ENCODE results near the gene TBC1D12.

Gene TBC1D12

GRCh38 chr10:94403380-94404213 is 1.3 kb downstream of the TBC1D12 start:
- Histone ChIP-seq H3K36me3 (ENCODE audit: insufficient read depth, low read length) (no peaks in the 10 kb centered on the region), H3K4me1 (ENCODE audit: insufficient read depth, low read length) (no peaks in the 10 kb centered on the region), H3K27ac (ENCODE audit: low read length) (no peak overlapping the region), H3K79me2 (ENCODE audit: insufficient read depth, low read length) (no peaks in the 10 kb centered on the region), H2AFZ (ENCODE audit: low read depth, low read length) (no peak overlapping the region), H4K20me1 (ENCODE audit: insufficient read depth, low read length) (no peaks in the 10 kb centered on the region), H3K9me3 (ENCODE audit: insufficient read depth, low read length, severe bottlenecking) (peaks cover 3% of the 10 kb centered on the region), H3K9ac (ENCODE audit: low read depth, low read length) (no peak overlapping the region), H3K4me3 (ENCODE audit: low read depth in 1 of 2, low read length in 2 of 2) (no peak overlapping the region), H3K4me2 (ENCODE audit: insufficient read depth, low read length) (no peak overlapping the region), H3K27me3 (ENCODE audit: insufficient read depth, low read length, poor library complexity) (peaks cover 3% of the 10 kb centered on the region)
- DNase-seq: no peak
- no peak for TF ChIP-seq EZH2 (IDR thresholded peaks at IDR 0.05; ENCODE audit: borderline replicate concordance, low read depth, low read length, severe bottlenecking)
- no peak for TF ChIP-seq CTCF (IDR thresholded peaks at IDR 0.05; ENCODE audit: borderline replicate concordance, extremely low read depth, low read length, poor library complexity, severe bottlenecking)
- no peak for ATAC-seq (ENCODE audit: insufficient read depth, low read depth)

GRCh38 chr10:94405406-94405805 is 3.1 kb downstream of the TBC1D12 start:
- Histone ChIP-seq H3K9ac (ENCODE audit: low read depth, low read length) (no peak overlapping the region), H3K4me2 (ENCODE audit: insufficient read depth, low read length) (no peak overlapping the region)
- no peak for TF ChIP-seq EZH2 (IDR thresholded peaks at IDR 0.05; ENCODE audit: borderline replicate concordance, low read depth, low read length, severe bottlenecking)
- no peak for TF ChIP-seq CTCF (IDR thresholded peaks at IDR 0.05; ENCODE audit: borderline replicate concordance, extremely low read depth, low read length, poor library complexity, severe bottlenecking)

GRCh38 chr10:94407668-94408067 is 5.3 kb downstream of the TBC1D12 start:
- TF ChIP-seq EZH2 (IDR thresholded peaks at IDR 0.05; ENCODE audit: borderline replicate concordance, low read depth, low read length, severe bottlenecking): no peak
- H3K4me2 ChIP-seq (ENCODE audit: insufficient read depth, low read length): no peak overlapping the region
- no peaks in the 10 kb centered on the region for H3K79me2 ChIP-seq (ENCODE audit: insufficient read depth, low read length)
- H2AFZ ChIP-seq (ENCODE audit: low read depth, low read length): no peak overlapping the region
- H3K36me3 ChIP-seq (ENCODE audit: insufficient read depth, low read length): no peaks in the 10 kb centered on the region
- no peak for ATAC-seq (ENCODE audit: insufficient read depth, low read depth)
- H3K4me3 ChIP-seq (ENCODE audit: low read depth in 1 of 2, low read length in 2 of 2): no peak overlapping the region
- H3K27me3 ChIP-seq (ENCODE audit: insufficient read depth, low read length, poor library complexity): peaks cover 12% of the 10 kb centered on the region
- no peaks in the 10 kb centered on the region for H3K4me1 ChIP-seq (ENCODE audit: insufficient read depth, low read length)
- H3K9me3 ChIP-seq (ENCODE audit: insufficient read depth, low read length, severe bottlenecking): peaks cover 1% of the 10 kb centered on the region
- no peak overlapping the region for H3K27ac ChIP-seq (ENCODE audit: low read length)
- H4K20me1 ChIP-seq (ENCODE audit: insufficient read depth, low read length): no peaks in the 10 kb centered on the region
- no peak for DNase-seq
- H3K9ac ChIP-seq (ENCODE audit: low read depth, low read length): no peak overlapping the region

More at GRCh38 chr10:94405406-94405805, 3.1 kb downstream of the TBC1D12 start:
- Histone ChIP-seq H3K9me3 (ENCODE audit: insufficient read depth, low read length, severe bottlenecking) (peaks cover 3% of the 10 kb centered on the region), H3K79me2 (ENCODE audit: insufficient read depth, low read length) (no peaks in the 10 kb centered on the region), H3K4me3 (ENCODE audit: low read depth in 1 of 2, low read length in 2 of 2) (no peak overlapping the region), H2AFZ (ENCODE audit: low read depth, low read length) (no peak overlapping the region), H3K27ac (ENCODE audit: low read length) (no peak overlapping the region), H3K36me3 (ENCODE audit: insufficient read depth, low read length) (no peaks in the 10 kb centered on the region), H4K20me1 (ENCODE audit: insufficient read depth, low read length) (no peaks in the 10 kb centered on the region), H3K27me3 (ENCODE audit: insufficient read depth, low read length, poor library complexity) (peaks cover 10% of the 10 kb centered on the region), H3K4me1 (ENCODE audit: insufficient read depth, low read length) (no peaks in the 10 kb centered on the region)
- DNase-seq: no peak
- ATAC-seq (ENCODE audit: insufficient read depth, low read depth): no peak

GRCh38 chr10:94409021-94409657 is 6.8 kb downstream of the TBC1D12 start:
- no peak overlapping the region for H3K4me2 ChIP-seq (ENCODE audit: insufficient read depth, low read length)
- no peaks in the 10 kb centered on the region for H3K4me1 ChIP-seq (ENCODE audit: insufficient read depth, low read length)
- H3K4me3 ChIP-seq (ENCODE audit: low read depth in 1 of 2, low read length in 2 of 2): no peak overlapping the region
- DNase-seq (no peak), ATAC-seq (ENCODE audit: insufficient read depth, low read depth) (no peak)
- H3K27ac ChIP-seq (ENCODE audit: low read length): no peak overlapping the region
- H3K9ac ChIP-seq (ENCODE audit: low read depth, low read length): no peak overlapping the region
- no peaks in the 10 kb centered on the region for H3K36me3 ChIP-seq (ENCODE audit: insufficient read depth, low read length)
- H3K27me3 ChIP-seq (ENCODE audit: insufficient read depth, low read length, poor library complexity): peaks cover 12% of the 10 kb centered on the region
- no peak for TF ChIP-seq CTCF (IDR thresholded peaks at IDR 0.05; ENCODE audit: borderline replicate concordance, extremely low read depth, low read length, poor library complexity, severe bottlenecking)
- no peak for TF ChIP-seq EZH2 (IDR thresholded peaks at IDR 0.05; ENCODE audit: borderline replicate concordance, low read depth, low read length, severe bottlenecking)
- H3K9me3 ChIP-seq (ENCODE audit: insufficient read depth, low read length, severe bottlenecking): no peaks in the 10 kb centered on the region
- H3K79me2 ChIP-seq (ENCODE audit: insufficient read depth, low read length): no peaks in the 10 kb centered on the region
- H4K20me1 ChIP-seq (ENCODE audit: insufficient read depth, low read length): no peaks in the 10 kb centered on the region
- no peak overlapping the region for H2AFZ ChIP-seq (ENCODE audit: low read depth, low read length)

All from DND-41 (cell line).